Skeletal muscle tissue (tissue), 4 donors: ENCODE measurements around the gene XRN1. TPM values are rescaled to one million over a fixed set of nuclear protein-coding genes. Genes with fewer than 3 reads are reported as not detected.
"Not testable (repeated sequence)": the region's sequence is repeated elsewhere in the genome, so short reads cannot be mapped to it uniquely, and the experiment has no call there.

Experiments used
- H3K27ac ChIP-seq: one replicate; pipeline ENCODE4 v1.7.0; 2013; ENCODE audit warnings: mild to moderate bottlenecking, low read depth, low read length, inconsistent platforms
- H3K27me3 ChIP-seq, 3 donors: one replicate each; pipeline ENCODE4 v1.7.0; 2013; ENCODE audit warnings: low read length in 3 of 3; ENCODE audit not compliant: control insufficient read depth in 3 of 3, insufficient read depth in 3 of 3
- H3K36me3 ChIP-seq, 3 donors: one replicate each; pipeline ENCODE4 v1.7.0; 2013; ENCODE audit warnings: low read length in 3 of 3; ENCODE audit not compliant: control insufficient read depth in 3 of 3, insufficient read depth in 3 of 3
- H3K4me1 ChIP-seq, 3 donors: one replicate each; pipeline ENCODE4 v1.7.0; 2013; ENCODE audit warnings: low read length in 3 of 3, mild to moderate bottlenecking in 3 of 3; ENCODE audit not compliant: control insufficient read depth in 3 of 3, insufficient read depth in 3 of 3
- H3K4me3 ChIP-seq, 3 donors: one replicate each; pipeline ENCODE4 v1.7.0; 2013; ENCODE audit warnings: low read length in 3 of 3
- H3K9ac ChIP-seq, 3 donors: one replicate each; pipeline ENCODE4 v1.7.0; 2013; ENCODE audit warnings: low read length in 3 of 3, mild to moderate bottlenecking in 3 of 3, moderate library complexity in 2 of 3, low read depth in 1 of 3
- H3K9me3 ChIP-seq, 3 donors: one replicate each; pipeline ENCODE4 v1.7.0; 2013; ENCODE audit warnings: low read length in 3 of 3; ENCODE audit not compliant: control insufficient read depth in 3 of 3
- total RNA-seq: library from RNA; depleted of rRNA; stranded (reverse); fragments of >200 nt; gene quantifications from one replicate; pipeline ENCODE4 v1.2.3, GENCODE V29; 2014
- donor health status: Osteomylitis.

The XRN1 gene
- total RNA-seq, 1 donor from 2014 or later: 37.6 TPM

DNA sequence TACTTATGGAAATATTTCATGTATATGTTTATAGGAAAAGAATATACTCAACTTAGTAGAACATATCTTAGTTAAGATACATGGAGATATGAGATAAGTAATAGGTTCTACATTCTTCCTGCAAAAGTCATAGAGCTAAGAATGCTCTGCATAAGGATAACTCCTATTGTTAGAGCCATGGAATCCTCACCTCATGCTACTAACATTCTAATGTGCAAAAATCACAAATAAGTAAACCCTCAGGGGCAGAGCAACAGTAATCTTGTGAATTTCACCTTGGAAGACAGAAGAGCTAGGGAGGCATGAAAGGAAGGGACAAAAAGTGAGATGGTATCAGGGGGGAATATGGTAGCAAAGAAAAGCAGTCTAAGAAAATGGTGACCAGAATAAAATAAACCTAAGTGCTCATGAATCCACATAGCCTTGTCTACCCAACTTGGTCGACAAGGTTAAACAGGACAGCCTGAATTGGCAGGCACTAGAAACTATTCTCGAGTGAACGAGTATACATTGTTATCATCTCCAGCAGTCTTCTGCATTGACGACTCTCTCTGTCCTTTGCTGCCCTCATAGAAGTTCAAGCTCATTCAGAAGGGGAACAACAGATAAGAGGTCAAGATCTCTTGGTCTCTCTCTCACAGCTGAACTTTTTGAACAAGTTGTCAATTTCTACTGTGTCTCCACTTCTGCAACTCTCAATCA, 52.8 kb downstream of the XRN1 start:
- Histone ChIP-seq H3K36me3 (peaks cover 22 to 59% (median 59%) of the 10 kb centered on the region in 3 donors), H3K9me3 (no peaks in the 10 kb centered on the region), H3K4me3 (no peak overlapping the region), H3K27me3 (no peaks in the 10 kb centered on the region), H3K9ac (no peak overlapping the region), H3K4me1 (no peaks in the 10 kb centered on the region), H3K27ac (no peak overlapping the region)

- peaks cover 18 to 47% (median 45%) of the 10 kb centered on the region in 3 donors for H3K36me3 ChIP-seq
- no peaks in the 10 kb centered on the region for H3K27me3 ChIP-seq
- H3K9me3 ChIP-seq: no peaks in the 10 kb centered on the region
- no peak overlapping the region for H3K4me3 ChIP-seq
- no peaks in the 10 kb centered on the region for H3K4me1 ChIP-seq
- H3K27ac ChIP-seq: no peak overlapping the region
- no peak overlapping the region for H3K9ac ChIP-seq
Measured at GRCh38 chr3:142385078-142385477, 62.8 kb downstream of the XRN1 start.

GRCh38 chr3:142374687-142375086, 73.2 kb downstream of the XRN1 start:
- H3K27me3 ChIP-seq: no peaks in the 10 kb centered on the region
- no peak overlapping the region for H3K9ac ChIP-seq
- no peaks in the 10 kb centered on the region for H3K4me1 ChIP-seq
- no peak overlapping the region for H3K4me3 ChIP-seq
- peaks cover 13 to 34% (median 15%) of the 10 kb centered on the region in 3 donors for H3K36me3 ChIP-seq
- no peaks in the 10 kb centered on the region for H3K9me3 ChIP-seq
- H3K27ac ChIP-seq: no peak overlapping the region

DNA sequence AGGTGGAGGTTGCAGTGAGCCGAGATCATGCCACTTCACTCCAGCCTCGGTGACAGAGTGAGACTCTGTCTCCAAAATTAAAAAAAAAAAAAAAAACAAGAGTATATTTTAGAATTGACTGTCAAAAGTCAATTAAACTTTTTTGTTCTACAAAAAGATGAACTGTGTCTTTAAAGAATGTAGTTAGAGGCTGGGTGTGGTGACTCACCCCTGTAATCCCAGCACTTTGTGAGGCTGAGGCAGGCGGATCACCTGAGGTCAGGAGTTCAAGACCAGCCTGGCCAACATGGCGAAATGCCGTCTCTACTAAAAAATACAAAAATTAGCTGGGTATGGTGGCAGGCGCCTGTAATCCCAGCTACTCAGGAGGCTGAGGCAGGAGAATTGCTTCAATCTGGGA, 78.3 kb downstream of the XRN1 start:
- H3K36me3 ChIP-seq: peaks cover 9 to 32% (median 29%) of the 10 kb centered on the region in 3 donors

DNA sequence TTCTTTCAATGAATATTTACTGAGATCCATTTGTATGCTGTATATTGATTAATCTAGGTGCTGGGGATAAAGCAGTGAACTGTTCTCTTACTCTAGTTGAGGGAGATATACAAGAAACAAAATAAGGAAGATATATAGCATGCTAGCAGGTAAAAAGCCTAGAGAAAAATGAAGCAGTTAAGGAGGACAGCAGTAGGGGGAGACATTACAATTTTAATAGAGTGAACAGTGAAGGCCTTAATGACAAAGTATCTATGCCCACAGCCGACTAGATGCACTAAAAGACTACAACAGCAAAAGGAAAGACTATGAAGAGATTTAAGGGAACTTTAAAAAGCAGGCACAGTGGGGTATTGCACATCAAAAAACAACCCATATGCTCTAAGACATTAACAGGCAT, 81.4 kb downstream of the XRN1 start:
- Histone ChIP-seq H3K4me1 (no peaks in the 10 kb centered on the region), H3K9me3 (no peaks in the 10 kb centered on the region), H3K27me3 (no peaks in the 10 kb centered on the region), H3K36me3 (peaks cover 12 to 45% (median 36%) of the 10 kb centered on the region in 3 donors), H3K27ac (no peak overlapping the region), H3K9ac (no peak overlapping the region), H3K4me3 (no peak overlapping the region)

More for the DNA sequence above, 78.3 kb downstream of the XRN1 start:
- not testable (repeated sequence) for H3K4me3 ChIP-seq, H3K9me3 ChIP-seq, H3K4me1 ChIP-seq, H3K27me3 ChIP-seq, H3K27ac ChIP-seq, H3K9ac ChIP-seq

GRCh38 chr3:142363936-142364467, 83.8 kb downstream of the XRN1 start:
- no peaks in the 10 kb centered on the region for H3K9me3 ChIP-seq
- H3K4me3 ChIP-seq: no peak overlapping the region
- H3K27ac ChIP-seq: no peak overlapping the region
- H3K9ac ChIP-seq: no peak overlapping the region
- peaks cover 9 to 42% (median 37%) of the 10 kb centered on the region in 3 donors for H3K36me3 ChIP-seq
- H3K4me1 ChIP-seq: no peaks in the 10 kb centered on the region
- H3K27me3 ChIP-seq: no peaks in the 10 kb centered on the region

GRCh38 chr3:142363433-142363832, 84.4 kb downstream of the XRN1 start:
- not testable (repeated sequence) for H3K27me3 ChIP-seq, H3K27ac ChIP-seq, H3K4me1 ChIP-seq, H3K9me3 ChIP-seq, H3K9ac ChIP-seq, H3K4me3 ChIP-seq
- peaks cover 9 to 40% (median 40%) of the 10 kb centered on the region in 3 donors for H3K36me3 ChIP-seq

DNA sequence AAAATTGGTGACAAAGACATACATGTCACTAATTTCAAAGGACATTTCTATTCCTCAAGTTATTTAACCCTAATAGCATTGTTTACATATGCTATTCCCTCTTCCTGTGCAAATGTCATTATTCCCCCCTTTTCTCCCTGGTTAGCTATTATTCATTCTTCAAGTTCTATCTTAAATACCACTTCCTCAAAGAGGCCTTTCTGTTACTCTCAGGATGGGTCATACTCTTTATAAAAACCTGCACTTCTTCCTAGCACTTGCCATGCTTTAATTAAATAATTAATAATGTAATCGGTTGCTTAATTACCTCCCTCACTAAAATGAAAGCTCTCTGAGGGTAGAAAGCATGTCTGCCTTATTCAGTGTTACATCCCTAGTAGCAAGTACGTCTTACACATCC, 88.5 kb downstream of the XRN1 start:
- H3K9me3 ChIP-seq: no peaks in the 10 kb centered on the region
- peaks cover 28 to 64% (median 61%) of the 10 kb centered on the region in 3 donors for H3K36me3 ChIP-seq
- no peaks in the 10 kb centered on the region for H3K27me3 ChIP-seq
- H3K9ac ChIP-seq: no peak overlapping the region
- H3K4me3 ChIP-seq: no peak overlapping the region
- no peaks in the 10 kb centered on the region for H3K4me1 ChIP-seq
- H3K27ac ChIP-seq: no peak overlapping the region

GRCh38 chr3:142356818-142357217, 91.0 kb downstream of the XRN1 start:
- Histone ChIP-seq H3K36me3 (peaks cover 33 to 64% (median 62%) of the 10 kb centered on the region in 3 donors), H3K27me3 (no peaks in the 10 kb centered on the region), H3K9me3 (no peaks in the 10 kb centered on the region), H3K9ac (no peak overlapping the region), H3K4me1 (no peaks in the 10 kb centered on the region), H3K27ac (no peak overlapping the region), H3K4me3 (no peak overlapping the region)

DNA sequence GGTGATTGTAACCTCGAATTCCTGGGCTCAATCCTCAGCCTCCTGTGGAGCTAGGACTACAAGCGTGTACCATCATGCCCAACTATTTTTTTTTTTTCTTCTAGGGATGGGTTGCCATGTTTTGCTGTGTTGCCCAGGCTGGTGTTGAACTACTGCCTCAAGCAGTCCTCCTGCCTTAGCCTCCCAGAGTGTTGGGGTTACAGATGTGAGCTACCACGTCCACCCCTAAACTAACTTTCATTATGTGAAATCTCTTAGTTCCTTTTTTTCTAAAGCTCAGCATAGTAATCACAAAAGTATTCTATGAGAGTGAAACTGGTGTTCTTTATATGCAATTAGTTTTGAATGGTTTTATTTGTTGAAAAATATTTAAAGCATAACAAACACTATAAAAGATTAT, 92.1 kb downstream of the XRN1 start:
- Histone ChIP-seq H3K4me3 (no peak overlapping the region), H3K27me3 (no peaks in the 10 kb centered on the region), H3K9ac (no peak overlapping the region), H3K4me1 (no peaks in the 10 kb centered on the region), H3K9me3 (no peaks in the 10 kb centered on the region), H3K36me3 (peaks cover 33 to 69% (median 63%) of the 10 kb centered on the region in 3 donors), H3K27ac (no peak overlapping the region)
